Kidney capillary endothelial cell (primary cell): Measurements from ENCODE around the gene MAG.

Source experiments
- DNase-seq: peaks from one replicate; pipeline ENCODE4 v3.0.0-alpha.2; 2018; ENCODE audit warnings: low spot score

Gene MAG

DNA sequence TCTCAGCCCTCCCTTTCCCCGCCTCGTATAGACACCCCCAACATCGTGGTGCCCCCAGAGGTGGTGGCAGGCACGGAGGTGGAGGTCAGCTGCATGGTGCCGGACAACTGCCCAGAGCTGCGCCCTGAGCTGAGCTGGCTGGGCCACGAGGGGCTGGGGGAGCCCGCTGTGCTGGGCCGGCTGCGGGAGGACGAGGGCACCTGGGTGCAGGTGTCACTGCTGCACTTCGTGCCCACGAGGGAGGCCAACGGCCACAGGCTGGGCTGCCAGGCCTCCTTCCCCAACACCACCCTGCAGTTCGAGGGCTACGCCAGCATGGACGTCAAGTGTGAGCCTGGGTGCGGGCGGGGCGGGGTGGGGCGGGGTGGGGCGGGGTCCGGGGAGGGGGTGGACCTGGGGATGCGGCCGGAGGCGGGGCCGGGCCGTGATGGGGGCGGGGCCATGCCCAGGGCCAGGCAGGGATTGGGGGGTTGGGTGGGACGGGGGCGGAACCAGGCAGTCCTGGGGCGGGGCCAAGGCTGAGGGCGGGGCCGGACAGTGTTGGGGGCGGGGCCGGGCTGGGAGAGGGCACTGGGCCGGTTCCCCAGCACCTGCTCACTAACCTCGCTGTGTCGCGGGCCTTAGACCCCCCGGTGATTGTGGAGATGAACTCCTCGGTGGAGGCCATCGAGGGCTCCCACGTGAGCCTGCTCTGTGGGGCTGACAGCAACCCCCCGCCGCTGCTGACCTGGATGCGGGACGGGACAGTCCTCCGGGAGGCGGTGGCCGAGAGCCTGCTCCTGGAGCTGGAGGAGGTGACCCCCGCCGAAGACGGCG is 7.8 kb downstream of the MAG start:
- no peak for DNase-seq

DNA sequence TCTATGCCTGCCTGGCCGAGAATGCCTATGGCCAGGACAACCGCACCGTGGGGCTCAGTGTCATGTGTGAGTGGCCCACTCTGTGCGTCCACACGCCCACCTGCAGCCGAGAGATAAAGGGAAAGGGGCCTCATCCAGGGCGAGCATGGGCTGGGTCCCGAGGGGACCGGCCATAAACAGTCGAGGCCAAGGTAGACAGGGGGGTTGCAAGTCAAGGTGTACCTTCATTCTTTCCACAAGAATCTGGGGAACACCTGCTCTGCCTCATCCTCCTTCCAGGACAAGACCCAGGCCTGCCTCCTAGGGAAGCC is 8.3 kb downstream of the MAG start:
- no peak for DNase-seq

DNA sequence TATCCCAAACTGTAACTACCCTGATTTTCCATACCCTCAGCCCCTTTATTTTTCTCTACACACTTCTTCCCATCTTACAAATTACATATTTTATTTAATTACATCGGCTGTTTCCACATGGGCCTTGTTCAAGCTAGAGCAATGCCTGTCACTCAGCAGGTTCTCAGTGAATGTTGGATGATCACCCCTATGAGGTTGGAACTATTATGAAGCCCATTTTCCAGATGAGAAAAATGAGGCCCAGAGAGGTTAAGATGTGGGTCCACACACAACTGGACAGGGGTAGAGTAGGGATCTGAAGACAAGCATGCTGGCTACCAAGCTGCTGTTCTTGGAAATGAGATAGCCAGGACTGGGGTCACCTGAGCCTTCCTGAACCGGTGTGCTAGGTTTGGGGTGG is 10.0 kb downstream of the MAG start:
- no peak for DNase-seq

DNA sequence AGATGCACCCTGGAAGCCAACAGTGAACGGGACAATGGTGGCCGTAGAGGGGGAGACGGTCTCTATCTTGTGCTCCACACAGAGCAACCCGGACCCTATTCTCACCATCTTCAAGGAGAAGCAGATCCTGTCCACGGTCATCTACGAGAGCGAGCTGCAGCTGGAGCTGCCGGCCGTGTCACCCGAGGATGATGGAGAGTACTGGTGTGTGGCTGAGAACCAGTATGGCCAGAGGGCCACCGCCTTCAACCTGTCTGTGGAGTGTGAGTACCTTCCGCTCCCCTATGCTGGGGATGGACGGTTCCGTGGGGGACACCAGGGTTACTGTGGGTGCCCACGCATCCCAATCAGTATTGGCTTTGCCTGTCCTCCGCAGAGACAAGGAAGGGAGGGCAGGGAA is 10.5 kb downstream of the MAG start:
- DNase-seq = no peak

DNA sequence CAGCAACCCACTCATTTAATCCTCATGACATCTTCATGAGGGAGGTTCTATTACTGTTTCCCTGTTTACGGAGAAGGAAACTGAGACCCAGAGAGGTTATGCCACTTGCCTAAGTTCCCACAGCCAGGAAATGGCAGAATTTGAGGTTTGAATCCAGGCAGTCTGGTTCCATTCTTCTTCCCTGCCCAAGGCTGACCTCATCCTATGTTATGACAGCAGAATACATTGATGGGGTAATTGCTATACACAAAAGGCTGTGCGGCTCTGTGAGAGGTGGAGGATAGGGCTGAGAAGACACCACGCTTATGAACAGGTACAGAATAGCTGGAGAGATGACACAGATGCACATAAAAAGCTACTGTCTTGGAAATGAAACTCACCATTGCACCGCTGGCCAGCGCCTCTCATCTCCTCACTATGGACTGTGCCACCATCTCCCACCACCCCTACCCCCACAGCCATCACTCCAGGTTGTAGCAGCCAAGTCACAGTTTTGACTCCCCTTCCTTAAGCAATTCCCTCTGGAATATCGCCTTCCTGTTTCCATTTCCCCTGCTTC is 11.5 kb downstream of the MAG start:
- no peak for DNase-seq

DNA sequence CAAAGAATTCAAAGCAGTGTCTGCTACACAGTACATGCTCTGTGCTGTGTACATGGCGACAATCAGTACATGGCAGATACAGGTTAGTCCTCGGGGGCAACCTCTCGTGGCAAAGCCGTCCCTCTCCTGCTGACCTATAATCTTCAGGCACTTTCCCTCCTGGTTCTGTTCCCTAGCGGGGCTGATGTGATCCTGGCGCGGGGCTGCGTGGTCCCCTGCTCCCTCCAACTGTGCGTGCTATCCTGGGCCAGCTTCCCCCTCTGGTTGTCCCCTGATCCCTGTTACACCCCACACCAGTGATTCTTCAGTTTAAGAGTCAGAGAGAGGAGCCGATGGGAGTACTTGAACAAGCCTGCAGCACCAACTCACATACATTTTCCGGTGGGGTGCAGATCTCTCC is 12.1 kb downstream of the MAG start:
- DNase-seq = no peak

DNA sequence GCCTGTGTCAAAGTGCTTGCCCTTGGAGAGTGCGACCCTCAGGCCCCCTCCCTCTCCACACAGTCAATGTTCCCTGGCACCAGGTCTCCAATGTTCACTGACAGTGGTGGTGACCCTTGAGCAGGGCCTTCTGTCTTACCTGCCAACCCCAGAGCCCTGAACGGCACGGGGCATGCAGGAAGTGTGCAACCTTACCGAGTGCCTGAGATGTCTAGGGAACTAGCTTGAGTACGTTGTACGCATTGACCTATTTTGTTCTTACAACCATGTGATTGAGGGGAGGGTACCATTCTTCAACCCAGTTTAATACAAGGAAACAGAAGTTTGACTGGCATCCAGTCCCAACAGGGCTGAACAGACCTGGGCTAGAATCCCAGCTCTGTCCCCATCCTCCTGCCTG is 13.2 kb downstream of the MAG start:
- no peak for DNase-seq

DNA sequence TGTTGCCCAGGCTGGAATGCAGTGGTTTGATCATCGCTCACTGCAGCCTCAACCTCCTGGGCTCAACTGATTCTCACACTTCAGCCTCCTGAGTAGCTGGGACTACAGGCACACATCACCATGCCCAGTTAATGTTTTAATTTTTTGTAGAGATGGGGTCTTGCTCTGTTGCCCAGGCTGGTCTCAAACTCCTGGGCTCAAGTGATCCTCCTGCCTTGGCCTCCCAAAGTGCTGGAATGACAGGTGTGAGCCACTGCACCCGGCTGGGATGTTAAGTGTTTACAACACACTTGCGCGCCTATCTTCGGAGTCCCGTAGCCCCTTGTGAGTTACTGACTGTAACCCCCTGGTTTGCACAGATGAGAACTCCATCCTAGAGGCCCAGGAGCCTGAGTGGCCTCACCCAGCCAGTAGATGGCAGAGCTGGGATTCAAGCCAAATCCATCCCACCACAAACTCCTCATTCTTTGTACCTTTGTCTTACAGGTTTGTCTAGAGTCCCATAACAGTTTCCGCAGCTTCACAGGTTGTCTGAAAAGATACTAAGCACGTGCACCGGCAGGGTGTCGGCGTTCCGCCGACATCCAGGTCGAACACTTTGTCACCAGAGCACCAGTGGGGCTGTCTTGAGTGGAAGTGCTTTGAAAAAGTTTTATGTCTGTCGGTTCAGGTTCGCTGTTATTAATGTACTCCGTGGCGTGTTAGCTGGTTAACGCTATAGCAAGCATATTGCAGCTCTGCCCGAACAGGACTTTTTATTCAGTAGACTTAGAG is 14.7 kb downstream of the MAG start:
- peak; percentile 23 for DNase-seq

DNA sequence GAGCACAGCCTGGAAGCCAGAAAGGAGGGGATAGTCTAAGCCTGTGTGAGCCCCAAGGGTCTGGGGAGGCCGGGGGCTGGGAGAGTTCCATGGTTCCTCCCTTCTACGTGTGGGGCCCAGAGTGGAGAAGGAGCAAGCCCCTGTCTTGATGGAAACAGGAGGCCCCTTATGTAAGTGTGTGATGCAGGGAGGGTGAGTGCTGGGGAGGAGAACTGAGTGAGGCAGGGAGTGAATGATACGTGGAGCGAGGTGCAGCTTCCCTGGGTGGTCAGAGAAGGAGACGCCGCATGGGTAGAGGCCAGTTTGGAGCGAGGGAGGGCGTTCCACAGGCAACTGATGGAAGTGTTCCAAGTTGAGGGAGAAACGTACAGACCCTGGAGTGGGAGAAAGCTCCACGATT is 16.0 kb downstream of the MAG start:
- no peak for DNase-seq

DNA sequence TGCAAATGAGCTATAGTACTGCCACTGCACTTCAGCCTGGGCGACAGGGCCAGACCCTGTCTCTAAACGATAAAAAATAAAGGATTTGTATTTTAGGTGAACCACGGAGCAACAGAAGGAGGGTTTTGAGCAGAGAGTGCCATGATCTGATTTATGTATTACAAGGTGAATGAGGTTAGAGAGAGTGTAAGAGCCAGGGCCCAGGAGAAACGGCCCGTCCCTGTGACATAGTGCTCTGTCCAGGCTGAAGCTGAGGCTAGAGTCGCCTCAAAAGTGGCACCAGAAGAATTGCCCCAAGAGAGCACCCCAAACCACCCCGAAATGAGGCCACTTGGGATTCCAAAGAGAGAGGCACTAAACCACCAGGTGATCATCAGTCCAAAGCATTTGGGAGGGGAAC is 16.9 kb downstream of the MAG start:
- DNase-seq = no peak

DNA sequence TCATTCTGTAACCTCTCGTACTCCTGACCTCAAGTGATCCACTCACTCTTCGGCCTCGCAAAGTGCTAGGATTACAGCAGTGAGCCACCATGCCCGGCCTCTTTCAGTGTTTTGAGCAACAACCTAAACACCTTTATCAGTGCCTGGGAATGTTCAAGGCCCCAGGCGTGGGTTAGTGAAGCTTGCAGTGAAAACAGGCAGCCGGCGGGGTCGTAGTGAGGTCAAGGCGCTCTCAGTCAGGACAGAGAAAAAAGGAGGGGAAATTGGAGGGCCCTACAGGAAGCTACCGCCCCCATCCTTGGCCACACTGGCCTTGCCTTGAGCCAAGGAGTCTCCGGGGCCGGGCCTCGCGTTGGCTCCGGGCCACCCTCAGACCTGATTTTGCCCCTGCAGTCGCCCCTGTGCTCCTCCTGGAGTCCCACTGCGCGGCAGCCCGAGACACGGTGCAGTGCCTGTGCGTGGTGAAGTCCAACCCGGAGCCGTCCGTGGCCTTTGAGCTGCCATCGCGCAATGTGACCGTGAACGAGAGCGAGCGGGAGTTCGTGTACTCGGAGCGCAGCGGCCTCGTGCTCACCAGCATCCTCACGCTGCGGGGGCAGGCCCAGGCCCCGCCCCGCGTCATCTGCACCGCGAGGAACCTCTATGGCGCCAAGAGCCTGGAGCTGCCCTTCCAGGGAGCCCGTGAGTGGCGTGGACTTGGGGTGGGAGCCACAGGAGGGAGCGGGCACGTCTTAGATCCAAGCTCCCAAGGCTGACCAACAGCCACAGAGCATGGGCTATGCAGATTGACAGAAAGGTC is 17.7 kb downstream of the MAG start:
- no peak for DNase-seq

DNA sequence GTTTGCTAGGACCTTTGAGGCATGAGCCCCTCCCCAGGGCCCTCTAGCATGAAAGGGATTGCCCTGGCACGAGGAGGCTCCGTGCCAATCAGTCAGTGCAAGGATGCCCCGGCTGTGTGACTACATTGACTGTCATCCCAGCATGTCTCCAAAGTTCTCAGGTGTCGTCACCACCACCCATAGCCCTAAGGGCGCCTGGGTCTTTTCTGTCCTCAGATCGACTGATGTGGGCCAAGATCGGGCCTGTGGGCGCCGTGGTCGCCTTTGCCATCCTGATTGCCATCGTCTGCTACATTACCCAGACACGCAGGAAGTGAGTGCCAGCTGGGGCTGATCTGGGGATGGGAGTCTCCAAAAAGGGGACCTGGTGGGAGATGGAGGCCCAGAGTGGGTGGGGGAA is 18.4 kb downstream of the MAG start:
- DNase-seq = no peak

DNA sequence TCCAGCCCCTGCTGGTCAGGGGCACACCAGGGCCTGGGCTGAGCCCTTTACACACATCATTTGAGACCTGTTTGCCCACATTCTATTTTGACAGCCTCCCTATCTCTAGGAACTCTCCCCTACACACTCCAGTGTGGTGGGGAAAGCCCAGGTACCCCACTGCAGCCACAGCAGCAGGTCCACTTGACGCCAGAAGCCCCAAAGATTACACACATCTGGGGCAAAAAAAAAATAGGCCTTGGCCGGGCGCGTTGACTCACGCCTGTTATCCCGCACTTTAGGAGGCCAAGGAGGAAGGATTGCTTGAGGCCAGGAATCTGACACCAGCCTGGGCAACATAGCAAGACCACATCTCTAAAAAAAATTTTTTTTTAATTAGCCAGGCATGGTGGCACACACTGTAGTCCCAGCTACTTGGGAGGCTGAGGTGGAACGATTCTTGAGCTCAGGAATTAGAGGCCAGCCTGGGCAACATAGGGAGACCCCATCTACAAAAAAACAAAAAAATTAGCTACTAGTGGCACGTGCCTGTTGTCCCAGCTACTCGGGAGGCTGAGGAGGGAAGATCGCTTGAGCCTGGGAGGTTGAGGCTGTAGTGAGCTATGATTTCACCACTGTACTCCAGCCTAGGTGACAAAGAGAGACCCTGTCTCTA is 19.0 kb downstream of the MAG start:
- DNase-seq = no peak

DNA sequence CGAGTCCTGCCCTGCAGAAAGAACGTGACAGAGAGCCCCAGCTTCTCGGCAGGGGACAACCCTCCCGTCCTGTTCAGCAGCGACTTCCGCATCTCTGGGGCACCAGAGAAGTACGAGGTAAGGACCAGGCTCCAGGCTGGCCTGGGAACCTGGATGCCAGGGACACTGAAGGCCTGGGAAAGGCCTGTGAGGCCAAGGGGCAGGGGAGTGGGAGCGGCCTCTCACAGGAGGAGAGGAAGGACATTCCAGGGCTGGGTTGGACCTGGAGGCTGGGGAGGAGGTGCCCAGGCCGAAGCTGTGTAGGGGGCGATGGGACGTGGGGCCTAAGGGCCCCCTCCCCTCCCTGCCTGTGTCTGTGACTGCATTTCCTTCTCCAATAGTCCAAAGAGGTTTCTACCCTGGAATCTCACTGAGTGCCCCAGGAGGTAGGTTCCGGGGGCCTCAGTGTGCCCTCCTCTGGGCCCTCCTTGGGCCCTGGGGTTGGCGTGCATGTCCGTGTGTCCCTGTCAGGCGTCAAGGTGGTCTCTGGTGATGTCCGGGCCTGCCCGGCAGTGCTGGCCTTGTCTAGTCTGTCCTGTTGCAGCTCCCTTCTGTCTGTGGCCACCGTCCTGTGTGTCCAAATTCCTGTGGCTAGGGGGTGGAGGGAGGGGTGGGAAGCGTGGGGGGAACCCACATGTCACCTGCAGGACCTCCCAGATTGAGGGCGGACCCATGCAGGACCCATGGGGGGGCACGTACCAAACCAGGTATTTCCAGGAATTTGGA is 20.1 kb downstream of the MAG start:
- DNase-seq = no peak

DNA sequence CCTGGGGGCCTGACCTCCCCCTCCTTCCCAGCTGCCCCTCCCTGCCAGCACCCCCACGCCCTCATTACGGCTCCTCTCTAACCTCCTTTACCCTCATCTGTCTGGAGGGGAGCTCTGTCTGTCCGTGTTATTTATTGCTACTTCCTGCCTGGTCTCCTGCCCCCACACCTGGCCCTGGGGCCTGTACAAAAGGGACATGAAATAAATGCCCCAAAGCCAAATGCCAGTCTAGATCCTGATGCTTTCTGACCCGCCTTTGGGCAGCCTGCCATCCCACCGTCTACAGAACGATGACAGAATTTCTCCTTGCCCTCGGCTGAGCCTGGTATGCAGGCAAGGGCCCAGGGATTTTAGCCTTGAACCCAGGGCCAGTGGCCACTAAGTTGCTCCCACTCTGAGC is 21.6 kb downstream of the MAG start:
- DNase-seq = no peak

DNA sequence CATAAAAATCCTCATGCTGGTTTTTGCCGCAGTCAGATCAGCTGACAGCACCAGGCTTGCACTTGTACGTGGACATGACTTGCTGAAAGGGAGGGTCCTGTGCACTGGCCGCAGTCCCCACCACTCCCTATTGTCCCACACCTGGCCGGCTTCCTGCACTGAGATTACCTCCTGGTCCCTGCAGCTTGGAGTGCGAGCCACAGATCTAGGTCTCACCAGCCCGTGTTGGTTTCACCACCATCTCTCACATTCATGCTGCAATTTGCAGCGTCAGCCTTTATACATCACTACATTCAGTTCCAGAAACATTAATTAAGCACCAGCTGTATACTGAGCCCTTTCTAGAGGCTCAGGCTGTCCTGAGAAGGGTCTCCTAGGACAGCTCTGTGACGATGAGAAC is 22.1 kb downstream of the MAG start:
- no peak for DNase-seq

DNA sequence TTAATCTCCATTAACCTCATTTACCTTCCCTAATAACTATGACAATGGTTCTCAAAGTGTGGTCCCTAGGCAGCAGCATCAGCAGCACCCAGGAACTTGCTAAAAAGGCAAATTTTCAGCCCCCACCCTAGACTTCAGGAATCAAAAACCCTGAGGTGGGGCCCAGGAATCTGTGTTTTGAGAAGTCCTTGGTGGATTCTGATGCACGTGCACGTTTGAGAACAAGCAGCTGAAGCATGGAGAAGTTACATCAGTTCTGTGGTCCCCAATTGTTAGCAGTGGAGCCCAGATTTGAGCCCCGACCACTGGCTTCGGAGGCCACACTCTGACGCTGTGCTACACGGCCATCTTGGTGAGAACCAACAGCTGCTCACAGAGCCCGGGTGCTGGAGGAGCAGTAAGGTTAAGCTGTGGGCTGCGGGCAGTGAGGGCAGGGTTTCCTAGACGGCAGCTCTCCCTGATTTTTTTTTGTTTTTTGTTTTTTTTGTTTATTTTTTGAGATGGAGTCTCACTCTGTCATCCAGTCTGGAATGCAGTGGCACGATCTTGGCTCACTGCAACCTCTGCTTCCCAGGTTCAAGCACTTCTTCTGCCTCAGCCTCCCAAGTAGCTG is 23.0 kb downstream of the MAG start:
- no peak for DNase-seq

DNA sequence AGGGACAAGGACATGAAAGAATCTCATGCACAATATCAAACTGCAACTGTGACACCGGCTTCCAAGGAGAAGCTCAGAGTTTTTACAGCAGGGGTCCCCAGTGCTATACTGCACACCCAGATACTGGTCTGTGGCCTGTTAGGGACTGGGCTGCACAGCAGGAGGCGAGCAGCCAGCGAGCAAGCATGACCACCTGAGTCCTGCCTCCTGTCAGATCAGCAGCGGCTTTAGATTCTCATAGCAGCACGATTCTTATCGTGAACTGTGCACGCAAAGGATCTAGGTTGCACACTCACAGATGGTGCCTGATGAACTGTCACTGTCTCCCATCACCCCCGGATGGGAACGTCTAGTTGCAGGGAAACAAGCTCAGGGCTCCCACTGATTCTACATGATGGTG is 23.9 kb downstream of the MAG start:
- no peak for DNase-seq

DNA sequence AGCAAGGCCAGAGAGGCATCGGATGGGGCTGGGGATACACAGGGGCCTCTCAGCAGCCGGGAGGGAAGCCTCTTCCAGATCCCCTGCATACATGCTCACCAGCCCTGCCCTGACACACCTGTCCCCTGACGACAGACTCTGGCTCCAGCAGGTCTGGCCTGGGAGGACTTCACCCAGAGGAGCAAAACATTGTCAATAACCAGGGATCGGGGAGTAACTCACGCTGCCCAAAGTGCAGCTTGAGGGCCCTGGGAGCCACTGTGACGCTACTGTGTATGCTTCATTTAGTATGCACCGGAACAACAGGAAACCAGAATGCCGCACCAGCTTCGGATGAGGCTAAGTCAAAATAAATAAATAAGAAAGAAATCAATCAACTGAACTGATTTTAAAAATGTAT is 24.6 kb downstream of the MAG start:
- DNase-seq = no peak

DNA sequence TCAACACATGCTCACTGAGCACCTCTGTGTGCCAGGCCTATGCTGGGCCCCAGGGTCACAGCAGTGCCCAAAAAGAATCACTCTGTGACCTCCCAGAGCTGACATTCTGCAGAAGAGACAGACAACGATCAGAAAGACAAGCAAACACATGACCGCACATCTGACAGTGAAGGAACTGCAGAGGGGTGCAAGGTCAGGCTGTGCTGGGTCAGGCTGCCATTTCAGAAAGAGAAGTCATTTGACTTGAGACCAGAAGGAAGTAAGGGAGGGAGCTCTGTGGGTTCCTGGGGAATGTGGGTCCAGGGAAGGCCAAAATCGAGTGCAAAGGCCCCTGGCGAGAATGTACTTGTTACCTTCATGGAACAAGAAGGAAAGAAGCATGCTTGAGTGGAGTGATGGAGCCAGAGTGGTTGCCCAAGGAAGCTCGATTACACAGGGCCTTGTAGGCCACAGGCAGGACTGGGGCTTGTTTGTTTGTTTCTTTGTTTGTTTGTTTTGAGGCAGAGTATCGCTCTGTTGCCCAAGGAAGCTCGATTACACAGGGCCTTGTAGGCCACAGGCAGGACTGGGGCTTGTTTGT is 25.6 kb downstream of the MAG start:
- DNase-seq = no peak
